HG02798 (cell line): ENCODE results near the gene TMIGD1.
A peak's percentile ranks its signal among the peaks of the same experiment; 100 is the strongest.

ENCODE experiments used
- ATAC-seq: cut with Tn5 transposase; IDR thresholded peaks from one replicate; pipeline ENCODE4 v1.9.1; 2021; ENCODE audit warnings: mild to moderate bottlenecking; ENCODE audit not compliant: unreplicated experiment, poor library complexity

Gene TMIGD1

GRCh38 chr17:30333503-30334360 lies at the start of gene TMIGD1:
TMIGD1 (minus strand) TSS chr17:30334057; CDS start chr17:30332133, 1,924 bp downstream.
- no peak for ATAC-seq

GRCh38 chr17:30382345-30382744 lies 48.5 kb upstream of the TMIGD1 start:
- no peak for ATAC-seq

- ATAC-seq, result no peak
Observed at GRCh38 chr17:30381340-30381659, 47.4 kb upstream of the TMIGD1 start.

GRCh38 chr17:30380643-30381339 lies 46.9 kb upstream of the TMIGD1 start:
- no peak for ATAC-seq

- ATAC-seq, result peak; percentile 18
Observed at GRCh38 chr17:30379903-30380381, 46.1 kb upstream of the TMIGD1 start.

GRCh38 chr17:30379303-30379902 lies 45.5 kb upstream of the TMIGD1 start:
- ATAC-seq, result peak; percentile 4

- ATAC-seq, result peak; percentile 90
Observed at GRCh38 chr17:30378825-30379302, 45.0 kb upstream of the TMIGD1 start, which contains the start of gene CPD. CPD (plus strand) TSS chr17:30378927; CDS start chr17:30378981, 54 bp downstream.

GRCh38 chr17:30378241-30378824 lies 44.5 kb upstream of the TMIGD1 start:
- ATAC-seq, result peak; percentile 1

- no peak for ATAC-seq
Observed at GRCh38 chr17:30377574-30378240, 43.9 kb upstream of the TMIGD1 start.

GRCh38 chr17:30376621-30377452 lies 43.0 kb upstream of the TMIGD1 start:
- ATAC-seq, result no peak

GRCh38 chr17:30375661-30376060 lies 41.8 kb upstream of the TMIGD1 start:
- ATAC-seq, result no peak

- ATAC-seq, result no peak
Observed at GRCh38 chr17:30372755-30373154, 38.9 kb upstream of the TMIGD1 start.

- ATAC-seq, result no peak
Observed at GRCh38 chr17:30369995-30370394, 36.1 kb upstream of the TMIGD1 start.

- ATAC-seq, result no peak
Observed at GRCh38 chr17:30368912-30369720, 35.3 kb upstream of the TMIGD1 start.

- ATAC-seq, result no peak
Observed at GRCh38 chr17:30366536-30366935, 32.7 kb upstream of the TMIGD1 start.

- peak; percentile 86 for ATAC-seq
Observed at GRCh38 chr17:30363715-30364202, 29.9 kb upstream of the TMIGD1 start.

- ATAC-seq, result no peak
Observed at GRCh38 chr17:30361766-30362279, 28.0 kb upstream of the TMIGD1 start.
